Smooth muscle cell (in vitro differentiated cells): ENCODE data around the gene AANAT. TPM values are rescaled to one million over a fixed set of nuclear protein-coding genes. Genes with fewer than 3 reads are reported as not detected.

ENCODE experiments used
- DNase-seq: peaks from one replicate; lab custom pipeline; 2025; ENCODE audit not compliant: unreplicated experiment; lab: John Stamatoyannopoulos, UW
- H2AFZ ChIP-seq: fragments of 200-600 bp; sonication (generic); 2 replicates; pipeline ENCODE4 v1.6.0; 2016; ENCODE audit warnings: antibody characterized with exemption, low read depth, mild to moderate bottlenecking
- H3F3A ChIP-seq: fragments of 200-600 bp; sonication (generic); 2 replicates; pipeline ENCODE4 v1.6.0; 2017; ENCODE audit warnings: antibody characterized with exemption, low read depth
- H3K27ac ChIP-seq: fragments of 200-600 bp; sonication (generic); 2 replicates; pipeline ENCODE4 v1.5.1; 2016; ENCODE audit warnings: low read depth, mild to moderate bottlenecking
- H3K27me3 ChIP-seq: fragments of 200-600 bp; sonication (generic); 2 replicates; pipeline ENCODE4 v1.6.1; 2016; ENCODE audit warnings: low read depth, mild to moderate bottlenecking
- H3K36me3 ChIP-seq: fragments of 200-600 bp; sonication (generic); 2 replicates; pipeline ENCODE4 v1.5.1; 2016; ENCODE audit warnings: low read depth
- H3K4me1 ChIP-seq: fragments of 200-600 bp; sonication (generic); 2 replicates; pipeline ENCODE4 v1.5.1; 2016; ENCODE audit warnings: low read depth
- H3K4me2 ChIP-seq: fragments of 200-600 bp; sonication (generic); 2 replicates; pipeline ENCODE4 v1.6.0; 2016; ENCODE audit warnings: mild to moderate bottlenecking
- H3K4me3 ChIP-seq: fragments of 200-600 bp; sonication (generic); 2 replicates; pipeline ENCODE4 v1.5.1; 2016; ENCODE audit warnings: mild to moderate bottlenecking
- H3K79me2 ChIP-seq: fragments of 200-600 bp; sonication (generic); 2 replicates; pipeline ENCODE4 v1.6.0; 2016; ENCODE audit warnings: low read depth, mild to moderate bottlenecking
- H3K9ac ChIP-seq: fragments of 200-600 bp; sonication (generic); 2 replicates; pipeline ENCODE4 v1.6.0; 2016; ENCODE audit warnings: low read depth
- H3K9me3 ChIP-seq: fragments of 200-600 bp; sonication (generic); replicated peaks from 2 replicates; pipeline ENCODE4 v1.5.1; 2016; ENCODE audit warnings: low read depth
- H4K20me1 ChIP-seq: fragments of 200-600 bp; sonication (generic); 2 replicates; pipeline ENCODE4 v1.6.0; 2016; ENCODE audit warnings: low read depth
- CTCF ChIP-seq: fragments of 200-600 bp; sonication (generic); IDR thresholded peaks from 2 replicates; pipeline ENCODE4 v1.5.1; 2017; ENCODE audit warnings: borderline replicate concordance, mild to moderate bottlenecking, antibody characterized with exemption; ENCODE audit not compliant: insufficient read depth, poor library complexity, severe bottlenecking
- WGBS: methylation state at CpG from one replicate; pipeline ENCODE4 v1.1.7; 2016; ENCODE audit warnings: low lambda C conversion rate; 5-methylcytosine and 5-hydroxymethylcytosine counted together
- polyA plus RNA-seq: library from polyadenylated mRNA; unstranded; fragments of >200 nt; fragmentation: Nextera tagmentation; extraction: Ambion mirVana; gene quantifications from 2 replicates; pipeline ENCODE4 v1.2.1, GENCODE V29; 2016
- total RNA-seq: library from RNA; depleted of rRNA; stranded (reverse); fragments of >200 nt; gene quantifications from 2 replicates; pipeline ENCODE4 v1.2.3, GENCODE V29; 2014

Gene AANAT
- total and polyA plus RNA-seq, 2 experiments from 2014 or later: not detected

GRCh38 chr17:76492123-76492988 is 25.0 kb downstream of the AANAT start:
- Histone ChIP-seq H3F3A (no peaks in the 10 kb centered on the region), H3K79me2 (no peaks in the 10 kb centered on the region), H3K36me3 (no peaks in the 10 kb centered on the region), H3K4me3 (no peak overlapping the region), H3K4me2 (peak overlapping the region; percentile 61), H2AFZ (no peak overlapping the region), H3K27ac (no peak overlapping the region), H3K9ac (no peak overlapping the region), H3K27me3 (no peaks in the 10 kb centered on the region), H4K20me1 (peaks cover 31% of the 10 kb centered on the region), H3K4me1 (peaks cover 9% of the 10 kb centered on the region), H3K9me3 (no peaks in the 10 kb centered on the region)
- no peak for DNase-seq
- TF ChIP-seq CTCF: no peak
- 82% methylated on average over 9 of the region's 11 CpGs for WGBS

- H3K4me3 ChIP-seq: no peak overlapping the region
- H2AFZ ChIP-seq: peak overlapping the region; percentile 8
- peaks cover 9% of the 10 kb centered on the region for H3K4me1 ChIP-seq
- H3F3A ChIP-seq: no peaks in the 10 kb centered on the region
- H3K9me3 ChIP-seq: no peaks in the 10 kb centered on the region
- no peaks in the 10 kb centered on the region for H3K36me3 ChIP-seq
- DNase-seq: peak; percentile 10
- H3K79me2 ChIP-seq: no peaks in the 10 kb centered on the region
- H4K20me1 ChIP-seq: peaks cover 31% of the 10 kb centered on the region
- H3K4me2 ChIP-seq: peak overlapping the region; percentile 61
- H3K27me3 ChIP-seq: no peaks in the 10 kb centered on the region
- H3K9ac ChIP-seq: peak overlapping the region; percentile 21
- peak overlapping the region; percentile 38 for H3K27ac ChIP-seq
- TF ChIP-seq CTCF: no peak
- WGBS: 36% methylated on average over 14 of the region's 15 CpGs
These were observed 25.6 kb downstream of the AANAT start for GRCh38 chr17:76492989-76493501.

- H3K4me2 ChIP-seq: peak overlapping the region; percentile 61
- no peaks in the 10 kb centered on the region for H3K36me3 ChIP-seq
- no peaks in the 10 kb centered on the region for H3F3A ChIP-seq
- no peak overlapping the region for H2AFZ ChIP-seq
- DNase-seq: no peak
- H3K4me3 ChIP-seq: no peak overlapping the region
- no peaks in the 10 kb centered on the region for H3K79me2 ChIP-seq
- peaks cover 9% of the 10 kb centered on the region for H3K4me1 ChIP-seq
- no peaks in the 10 kb centered on the region for H3K27me3 ChIP-seq
- 86% methylated on average over 18 of the region's 21 CpGs for WGBS
- H4K20me1 ChIP-seq: peaks cover 31% of the 10 kb centered on the region
- TF ChIP-seq CTCF: no peak
- no peaks in the 10 kb centered on the region for H3K9me3 ChIP-seq
- H3K9ac ChIP-seq: peak overlapping the region; percentile 21
- peak overlapping the region; percentile 38 for H3K27ac ChIP-seq
These were observed 26.2 kb downstream of the AANAT start for GRCh38 chr17:76493505-76494167.
